ENCODE measurements around the gene KLRD1. TPM values are rescaled to one million over a fixed set of nuclear protein-coding genes. Genes with fewer than 3 reads are reported as not detected.
"Not testable (repeated sequence)": the region's sequence is repeated elsewhere in the genome, so short reads cannot be mapped to it uniquely, and the experiment has no call there.

The KLRD1 gene
- total RNA-seq, 1 donor from 2014 or later, result not detected

GRCh38 chr12:10310926-10311720, 3.5 kb downstream of the KLRD1 start:
- Mint-ChIP-seq H3K27me3 (no peaks in the 10 kb centered on the region), H3K4me1 (ENCODE audit: unreplicated experiment) (no peaks in the 10 kb centered on the region), H3K27ac (no peak overlapping the region), H3K36me3 (no peaks in the 10 kb centered on the region), H3K4me3 (no peak overlapping the region), H3K9me3 (no peaks in the 10 kb centered on the region)
- no peak for DNase-seq (ENCODE audit: extremely low spot score, unreplicated experiment)
- TF ChIP-seq CTCF (conservative IDR thresholded peaks at IDR 0.05), result no peak

- Mint-ChIP-seq H3K27ac (no peak overlapping the region), H3K9me3 (no peaks in the 10 kb centered on the region), H3K27me3 (no peaks in the 10 kb centered on the region), H3K4me3 (no peak overlapping the region), H3K4me1 (ENCODE audit: unreplicated experiment) (no peaks in the 10 kb centered on the region), H3K36me3 (no peaks in the 10 kb centered on the region)
- DNase-seq (ENCODE audit: extremely low spot score, unreplicated experiment), result no peak
- no peak for TF ChIP-seq CTCF (conservative IDR thresholded peaks at IDR 0.05)
Measured at GRCh38 chr12:10319388-10319787, 11.7 kb downstream of the KLRD1 start.

- no peaks in the 10 kb centered on the region for H3K36me3 Mint-ChIP-seq
- TF ChIP-seq CTCF (conservative IDR thresholded peaks at IDR 0.05), result no peak
- no peaks in the 10 kb centered on the region for H3K4me1 Mint-ChIP-seq (ENCODE audit: unreplicated experiment)
- H3K27ac Mint-ChIP-seq, result no peak overlapping the region
- DNase-seq (ENCODE audit: extremely low spot score, unreplicated experiment), result no peak
- no peaks in the 10 kb centered on the region for H3K27me3 Mint-ChIP-seq
- no peaks in the 10 kb centered on the region for H3K9me3 Mint-ChIP-seq
- H3K4me3 Mint-ChIP-seq, result no peak overlapping the region
Measured at GRCh38 chr12:10320643-10321042, 13.0 kb downstream of the KLRD1 start.

GRCh38 chr12:10328691-10329090, 21.0 kb downstream of the KLRD1 start:
- H3K27me3 Mint-ChIP-seq; H3K9me3 Mint-ChIP-seq; H3K4me3 Mint-ChIP-seq; H3K4me1 Mint-ChIP-seq (ENCODE audit: unreplicated experiment); DNase-seq (ENCODE audit: extremely low spot score, unreplicated experiment); H3K27ac Mint-ChIP-seq; H3K36me3 Mint-ChIP-seq: not testable (repeated sequence)

GRCh38 chr12:10331642-10332239, 24.1 kb downstream of the KLRD1 start:
- H3K27me3 Mint-ChIP-seq, result peaks cover 7% of the 10 kb centered on the region
- H3K4me3 Mint-ChIP-seq, result no peak overlapping the region
- peak; percentile 80 for TF ChIP-seq CTCF (conservative IDR thresholded peaks at IDR 0.05)
- H3K9me3 Mint-ChIP-seq, result no peaks in the 10 kb centered on the region
- no peak overlapping the region for H3K27ac Mint-ChIP-seq
- no peak for DNase-seq (ENCODE audit: extremely low spot score, unreplicated experiment)
- H3K4me1 Mint-ChIP-seq (ENCODE audit: unreplicated experiment), result no peaks in the 10 kb centered on the region
- no peaks in the 10 kb centered on the region for H3K36me3 Mint-ChIP-seq

- not testable (repeated sequence) for H3K36me3 Mint-ChIP-seq; H3K4me1 Mint-ChIP-seq (ENCODE audit: unreplicated experiment); H3K4me3 Mint-ChIP-seq; H3K27me3 Mint-ChIP-seq; H3K27ac Mint-ChIP-seq; H3K9me3 Mint-ChIP-seq; DNase-seq (ENCODE audit: extremely low spot score, unreplicated experiment)
Measured at GRCh38 chr12:10336196-10336595, 28.5 kb downstream of the KLRD1 start.

- not testable (repeated sequence) for H3K4me3 Mint-ChIP-seq, H3K9me3 Mint-ChIP-seq, H3K27me3 Mint-ChIP-seq
Measured at GRCh38 chr12:10338470-10338869, 30.8 kb downstream of the KLRD1 start.

More at GRCh38 chr12:10338470-10338869, 30.8 kb downstream of the KLRD1 start:
- not testable (repeated sequence) for H3K36me3 Mint-ChIP-seq; H3K4me1 Mint-ChIP-seq (ENCODE audit: unreplicated experiment); H3K27ac Mint-ChIP-seq; DNase-seq (ENCODE audit: extremely low spot score, unreplicated experiment)

All from type B pancreatic cell (in vitro differentiated cells).